EL (cell line): ENCODE data around the gene USP46.

Experiments
- DNase-seq: peaks from one replicate; pipeline ENCODE4 v3.0.0-alpha.2; 2016

USP46 gene

DNA sequence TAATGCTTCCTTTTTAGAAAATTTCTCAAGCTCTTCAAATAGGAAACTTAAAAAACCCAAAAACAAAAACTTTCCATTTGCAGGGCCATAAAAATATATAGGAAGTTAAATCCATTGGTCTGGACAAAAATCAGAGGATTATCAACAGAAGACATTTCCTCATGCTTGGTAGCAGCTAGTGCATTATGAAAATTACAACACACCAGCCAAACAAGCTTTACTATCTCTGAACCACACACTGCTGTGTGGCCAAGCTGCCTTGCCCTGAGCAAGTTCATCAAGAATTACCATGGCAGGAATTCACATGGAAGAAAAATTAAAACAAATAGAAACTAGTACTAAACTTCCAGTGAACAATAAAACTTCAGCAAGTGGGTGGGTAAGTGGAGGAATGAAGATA lies 3.6 kb downstream of the USP46 start:
- DNase-seq = no peak

DNA sequence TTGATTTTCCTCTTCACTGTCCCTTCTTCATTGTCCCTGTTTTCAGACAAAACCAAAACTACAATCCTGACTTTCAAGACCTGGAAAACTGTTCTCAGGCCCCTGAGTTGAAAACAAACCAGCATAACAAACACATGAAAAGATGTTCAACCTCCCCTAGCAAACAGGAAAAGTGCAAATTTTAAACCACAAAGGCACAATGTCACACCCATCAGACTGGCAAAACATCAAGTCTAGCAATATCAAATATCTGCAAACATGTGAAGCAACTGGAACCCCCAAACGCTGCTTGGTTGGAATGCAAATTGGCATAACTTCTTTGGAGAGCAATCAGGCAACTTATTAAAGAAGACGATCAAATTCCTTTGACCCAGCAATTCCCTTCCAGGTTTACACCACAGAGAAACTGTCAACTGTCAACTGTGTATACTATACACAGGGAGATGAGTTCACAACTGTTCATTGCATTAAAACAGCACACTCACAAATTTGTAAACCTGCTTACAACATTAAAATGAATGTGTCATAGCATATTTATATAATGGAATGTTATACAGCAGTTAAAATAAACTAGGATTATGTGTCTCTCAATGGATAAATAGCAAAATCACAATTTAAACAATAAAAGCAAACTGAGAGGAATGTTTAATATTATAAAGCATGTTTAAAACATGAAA lies 7.0 kb downstream of the USP46 start:
- no peak for DNase-seq

DNA sequence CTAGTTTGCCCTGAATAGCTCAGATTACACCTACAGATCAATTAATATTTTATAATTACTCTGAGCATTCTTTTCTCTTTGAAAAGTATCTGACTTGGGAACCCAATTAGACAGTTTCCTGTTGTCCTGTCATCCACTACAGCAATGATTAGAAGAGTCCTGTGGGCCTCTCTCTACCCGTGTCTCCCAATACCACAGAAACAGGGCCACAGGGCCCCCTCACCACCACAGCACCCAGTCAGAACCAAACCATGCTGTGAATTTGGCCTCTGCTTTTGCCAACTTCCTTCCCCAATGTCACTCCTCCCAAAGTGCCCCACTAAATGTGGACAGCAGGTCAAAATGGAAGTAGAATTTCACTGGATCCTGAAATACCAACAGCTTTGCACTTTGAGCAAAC lies 10.3 kb downstream of the USP46 start:
- DNase-seq = no peak

DNA sequence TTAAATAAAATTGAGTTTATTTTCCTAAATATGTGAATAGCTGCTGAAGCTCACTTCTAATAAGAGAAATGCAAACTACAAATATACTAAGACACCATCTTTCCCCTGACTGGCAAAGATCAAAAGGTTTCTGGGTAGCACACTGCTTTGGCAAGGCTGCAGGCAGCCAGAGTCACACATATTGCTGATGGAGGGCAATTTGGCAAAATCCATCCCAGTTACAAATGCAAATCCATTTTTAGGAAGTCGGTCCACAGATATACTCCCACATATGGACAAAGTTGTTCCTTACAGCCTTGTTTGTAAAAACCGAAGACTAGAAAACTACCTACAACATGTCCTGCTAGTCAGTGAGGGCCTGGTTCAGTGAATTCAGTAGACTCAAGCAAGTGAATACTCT lies 12.4 kb downstream of the USP46 start:
- DNase-seq = no peak

DNA sequence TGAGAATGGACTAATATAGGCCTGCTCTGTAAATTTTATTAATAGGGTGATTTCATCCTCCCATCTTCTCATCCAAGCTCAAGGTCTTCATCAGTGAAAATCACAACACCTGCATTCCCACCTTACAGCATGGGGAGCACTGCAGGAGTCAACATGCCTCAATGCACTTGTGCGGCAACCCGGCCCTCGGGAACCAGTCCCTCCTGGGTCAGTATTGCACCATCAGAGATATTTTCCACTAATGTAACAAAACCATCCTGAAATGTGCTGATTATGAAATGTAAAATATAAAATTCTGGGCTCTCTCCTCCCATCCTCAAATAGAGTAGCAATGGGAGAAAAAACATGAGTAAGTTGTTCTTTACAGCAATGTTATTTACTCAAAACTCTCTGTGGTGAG lies 13.0 kb downstream of the USP46 start:
- DNase-seq = no peak

DNA sequence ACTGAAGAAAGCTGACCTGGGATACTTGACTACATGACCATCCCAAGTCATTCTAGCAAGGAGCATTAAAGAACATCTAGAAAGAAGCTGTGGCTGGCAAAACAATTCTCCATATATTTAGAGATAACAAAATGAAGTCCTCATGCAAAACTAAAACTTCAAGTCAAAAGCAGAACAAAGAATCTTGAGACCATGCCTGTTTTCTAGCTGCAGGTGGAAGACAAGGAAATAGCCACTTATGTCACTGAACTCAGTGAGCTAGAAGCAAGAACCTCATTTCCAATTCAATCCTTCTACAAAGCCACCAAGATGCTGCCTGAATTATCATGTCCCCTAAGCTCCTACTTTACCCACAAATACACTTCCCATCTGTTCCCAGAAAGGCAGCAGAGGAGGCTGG lies 13.8 kb downstream of the USP46 start:
- DNase-seq = no peak

DNA sequence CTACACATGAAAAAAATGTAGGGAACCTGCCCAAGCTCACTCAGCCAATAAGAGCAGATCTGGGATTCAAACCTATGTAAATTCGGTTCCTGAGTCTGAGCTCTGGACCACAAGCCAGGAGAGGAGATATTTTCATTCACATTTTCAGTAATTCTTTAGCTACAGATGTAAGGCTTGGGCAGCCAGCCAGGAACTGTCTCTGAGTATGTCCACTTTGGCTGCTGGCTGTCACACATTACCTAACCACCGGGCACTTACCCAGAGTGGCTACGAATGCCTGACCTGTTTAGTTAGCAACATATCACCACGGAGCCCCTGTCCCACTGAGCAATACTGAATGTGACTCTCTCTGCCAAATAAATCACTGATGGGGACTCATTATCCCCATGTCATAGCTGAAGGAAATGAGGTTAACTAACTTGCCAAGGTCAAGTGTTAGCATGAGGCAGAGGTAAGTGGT lies 15.3 kb downstream of the USP46 start:
- peak; percentile 43 for DNase-seq

DNA sequence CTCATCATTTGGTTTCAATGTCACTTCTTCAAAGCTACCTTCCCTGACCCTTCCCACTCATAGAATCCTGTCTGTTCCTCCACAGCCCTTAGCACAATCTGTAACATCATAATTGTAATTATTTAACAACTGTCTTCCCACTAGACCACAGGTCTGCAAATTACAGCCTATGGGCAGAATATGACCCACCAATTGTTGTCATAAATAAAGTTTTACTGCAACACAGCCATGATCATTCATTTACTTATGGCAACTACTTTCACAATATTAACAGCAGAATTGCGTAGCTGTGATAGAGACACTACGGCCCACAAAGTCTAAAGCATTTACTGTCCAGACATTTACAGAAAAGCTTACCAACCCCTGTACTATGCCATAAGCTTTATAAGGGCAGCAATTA lies 15.9 kb downstream of the USP46 start:
- DNase-seq = no peak

DNA sequence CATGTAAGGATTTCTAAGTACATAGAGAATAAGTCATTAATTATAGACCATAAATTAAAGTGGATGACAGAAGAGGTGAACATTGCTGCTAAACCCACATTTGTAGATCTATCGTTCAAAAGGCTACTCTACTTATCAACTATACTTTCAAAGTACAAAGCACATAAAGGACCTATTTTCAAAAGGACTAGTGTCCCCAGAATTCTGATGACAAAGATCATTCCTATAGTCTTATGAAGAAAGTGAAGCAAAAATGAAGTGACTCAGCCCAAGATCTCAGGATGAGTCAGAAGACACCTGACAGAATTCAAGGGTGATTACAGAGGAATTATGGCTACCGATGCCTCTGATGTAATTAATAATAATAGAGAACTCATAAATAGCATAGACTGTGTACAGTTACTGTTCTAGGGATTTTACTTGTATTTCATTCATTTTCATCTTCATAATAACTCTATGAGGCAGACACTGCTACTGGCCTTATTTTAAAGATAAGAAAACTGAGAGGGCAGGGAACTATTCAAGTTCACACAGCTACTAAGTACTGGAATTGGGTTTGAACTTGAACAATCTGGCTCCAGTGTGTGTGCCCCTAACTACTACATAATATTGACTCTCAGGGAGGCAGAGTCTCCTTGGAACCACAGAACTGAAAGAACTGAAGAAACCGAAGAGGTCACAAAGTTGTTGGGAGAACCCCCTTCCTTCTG lies 17.1 kb downstream of the USP46 start:
- DNase-seq = peak; percentile 55

DNA sequence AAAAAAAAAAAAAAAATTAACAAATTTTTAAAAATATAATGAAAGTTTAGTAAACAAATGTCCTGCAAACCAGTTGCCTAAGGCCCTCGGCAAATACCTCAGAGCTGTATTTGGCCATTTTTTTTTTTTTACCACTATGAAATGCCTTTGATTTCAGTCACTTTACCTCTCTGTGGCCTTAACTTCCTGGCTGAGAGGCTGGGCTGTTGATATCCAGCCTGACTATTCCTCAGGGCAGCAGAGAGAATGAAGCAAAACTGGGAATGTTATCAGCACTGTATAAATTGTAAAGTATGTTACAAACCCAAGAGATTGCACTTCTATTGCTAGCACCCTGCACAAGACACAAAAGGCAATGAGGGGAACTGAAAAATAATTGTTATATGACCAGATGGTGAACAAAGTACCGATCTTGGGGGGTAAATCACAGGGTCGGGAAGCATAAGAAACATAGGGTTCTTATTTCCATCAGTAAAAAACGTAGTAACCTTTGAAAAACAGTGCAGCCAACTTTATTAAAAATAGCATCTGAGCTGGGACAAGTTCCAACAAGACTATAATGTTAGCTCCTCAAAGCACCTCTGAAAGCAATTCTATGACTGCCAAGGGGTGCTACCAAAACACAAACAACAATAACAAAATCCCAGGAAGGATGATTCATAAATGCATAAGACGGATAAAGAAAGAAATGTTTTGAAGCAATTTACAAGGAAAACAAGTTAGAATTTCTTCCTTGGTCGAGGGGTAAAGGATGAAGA lies 18.1 kb downstream of the USP46 start:
- peak; percentile 43 for DNase-seq

DNA sequence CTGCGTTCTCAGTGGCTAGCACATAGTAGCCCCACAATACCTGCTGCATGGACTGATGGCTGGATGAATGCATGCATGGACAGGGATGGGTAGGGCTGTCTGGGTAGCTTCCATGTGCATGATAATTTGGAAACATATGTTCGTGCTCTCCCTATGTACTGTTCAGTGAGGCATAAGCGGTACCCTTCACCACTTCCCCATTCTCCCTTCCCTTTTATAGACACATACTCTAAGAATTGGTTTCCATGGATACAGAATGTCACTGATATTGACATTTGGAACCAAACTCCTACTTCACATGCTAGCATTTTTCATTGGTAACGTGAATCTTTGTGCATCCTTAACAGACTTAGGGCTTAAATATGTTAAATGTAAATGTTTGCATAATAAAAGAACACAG lies 20.4 kb downstream of the USP46 start:
- no peak for DNase-seq

DNA sequence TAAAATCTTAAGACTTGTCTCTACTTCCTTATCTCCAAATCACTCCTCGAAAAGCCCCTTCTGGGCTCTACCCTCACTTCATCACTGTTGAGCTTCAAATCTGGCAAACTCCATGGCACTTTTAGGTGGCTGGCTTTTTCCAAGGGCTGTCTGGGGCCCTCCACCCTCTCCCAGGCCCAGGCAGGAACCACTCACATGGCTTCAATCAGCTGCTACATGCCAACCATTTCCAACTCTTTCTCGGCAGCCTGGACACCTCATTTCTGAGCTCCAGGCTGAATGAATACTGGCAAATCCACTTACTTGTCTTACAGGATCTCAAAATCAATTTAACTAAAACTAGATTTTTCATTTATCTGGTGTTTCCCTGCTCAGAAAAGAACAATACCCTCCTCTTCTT lies 22.0 kb downstream of the USP46 start:
- no peak for DNase-seq

DNA sequence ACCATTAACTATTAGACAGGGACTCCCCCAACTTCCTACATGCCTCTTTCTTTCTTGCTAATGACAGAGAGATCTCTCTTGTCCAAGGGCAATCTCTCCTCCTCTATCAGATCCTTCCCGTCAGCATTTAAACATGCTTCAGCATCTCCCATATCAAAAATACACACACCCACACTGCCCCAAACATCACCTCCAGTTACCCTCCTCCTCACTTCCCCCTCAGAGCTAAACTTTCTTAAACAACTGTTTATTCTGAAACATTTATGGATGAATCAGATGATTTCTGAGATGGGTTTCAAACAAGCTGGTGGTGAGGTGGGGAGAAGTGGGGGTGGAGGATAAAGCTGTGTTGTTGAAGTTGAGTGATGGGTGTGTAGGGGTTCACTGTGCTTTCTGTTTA lies 23.5 kb downstream of the USP46 start:
- DNase-seq = no peak

DNA sequence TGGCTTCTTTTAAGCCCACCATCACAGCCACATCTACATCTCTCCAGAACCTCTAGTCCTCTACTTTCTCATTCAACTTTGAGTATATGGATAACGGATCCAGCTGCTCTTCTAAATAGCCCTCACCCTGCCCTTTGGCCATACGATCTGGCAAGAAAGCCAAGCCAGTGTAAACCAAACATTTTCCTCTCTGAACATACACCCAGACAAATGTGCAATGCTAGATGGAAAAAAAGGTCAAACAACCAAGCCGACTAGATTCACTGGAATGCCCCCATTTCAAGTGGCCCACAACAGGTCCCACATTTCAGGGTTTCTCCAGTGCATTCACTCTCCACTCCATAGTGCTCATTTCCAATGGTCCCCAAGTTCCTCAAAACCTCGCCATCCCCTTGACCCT lies 24.0 kb downstream of the USP46 start:
- DNase-seq = no peak

DNA sequence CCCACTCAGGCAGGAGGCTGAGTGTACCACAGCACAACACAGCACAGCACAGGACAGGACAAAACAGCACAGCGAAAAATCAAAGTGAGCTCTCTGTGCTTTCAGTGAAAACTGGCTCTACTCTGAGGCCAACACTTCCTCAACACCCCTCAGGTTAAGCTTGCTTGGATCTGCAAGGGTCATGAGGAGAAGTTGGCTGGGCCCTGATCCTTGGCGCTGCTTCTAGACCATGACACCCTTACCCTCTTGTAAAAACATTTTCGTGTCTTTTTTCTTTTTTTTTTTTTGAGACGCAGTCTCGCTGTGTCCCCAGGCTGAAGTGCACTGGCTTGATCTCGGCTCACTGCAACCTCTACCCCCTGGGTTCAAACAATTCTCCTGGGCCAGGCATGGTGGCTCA lies 25.3 kb downstream of the USP46 start:
- no peak for DNase-seq

DNA sequence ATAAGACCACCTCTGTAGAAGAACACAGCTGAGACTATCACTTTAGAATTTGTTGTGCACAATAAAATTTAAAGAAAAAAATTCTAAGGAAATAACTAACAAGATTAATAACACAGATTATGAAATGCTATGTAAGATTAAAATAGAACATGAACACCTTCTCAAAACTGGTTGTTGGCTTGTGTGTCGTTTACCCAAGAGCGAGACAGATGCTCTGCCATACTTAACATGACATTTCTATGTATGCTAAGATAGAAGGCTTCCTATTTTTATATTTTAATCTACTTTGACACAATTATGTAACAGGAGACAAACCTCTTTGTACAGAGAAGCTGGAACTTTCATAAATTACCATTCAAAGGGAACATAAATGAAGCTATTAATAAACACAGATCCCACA lies 30.1 kb downstream of the USP46 start:
- no peak for DNase-seq

DNA sequence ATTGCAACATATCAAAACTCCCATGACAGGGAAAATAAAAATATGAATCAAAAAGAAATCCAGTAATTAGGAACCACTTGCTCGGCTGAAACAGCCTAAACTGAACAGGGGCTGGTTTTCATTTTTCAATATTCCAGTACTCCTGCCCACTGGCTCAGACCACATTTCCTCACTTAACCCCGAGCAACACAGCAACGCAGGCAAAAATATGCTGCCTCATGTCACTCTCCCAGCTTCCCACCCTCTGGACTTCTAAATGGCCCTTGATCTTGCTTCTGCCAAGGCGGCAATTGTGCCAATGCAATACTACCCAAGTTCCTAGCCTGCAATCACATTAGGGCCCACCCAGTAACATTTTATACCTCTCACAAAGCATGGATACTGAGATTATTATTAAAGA lies 30.6 kb downstream of the USP46 start:
- DNase-seq = no peak

DNA sequence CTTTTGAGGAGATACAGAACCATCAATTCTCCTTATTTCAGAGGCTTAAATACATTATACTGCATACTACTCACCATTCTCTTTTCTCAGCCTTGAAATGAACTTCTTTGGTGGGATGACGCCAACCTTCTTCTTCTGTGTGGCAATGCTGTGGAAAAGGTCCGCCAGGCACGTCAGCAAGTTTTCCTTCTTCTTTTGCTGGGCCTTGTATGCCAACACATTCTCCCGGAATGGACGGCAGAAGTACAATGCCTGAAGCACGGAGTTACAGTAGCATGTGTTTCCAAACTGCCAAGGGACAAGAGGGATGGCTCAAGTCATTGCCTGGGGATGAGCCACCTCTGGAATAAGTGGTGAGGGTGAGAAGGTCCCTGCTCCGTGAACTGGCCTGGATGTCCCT lies 31.2 kb downstream of the USP46 start:
- DNase-seq = no peak

DNA sequence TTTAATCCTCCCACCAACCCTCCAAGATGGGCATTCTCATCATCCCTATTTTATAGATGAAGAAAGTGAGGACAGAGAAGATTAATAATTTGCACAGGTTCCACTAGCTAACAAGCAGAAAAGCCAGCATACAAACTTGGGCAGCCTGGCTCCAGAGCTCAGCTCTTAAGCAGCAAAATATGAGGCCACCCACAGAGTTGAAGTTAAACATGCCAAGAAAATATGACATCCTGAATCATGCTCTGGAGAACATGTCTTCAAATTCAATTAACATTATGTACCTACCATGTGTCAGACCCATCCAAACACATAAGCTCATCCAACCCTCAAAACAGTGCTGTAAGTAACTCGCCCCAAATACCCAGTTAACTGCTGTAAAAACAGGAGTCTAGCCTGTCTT lies 33.9 kb downstream of the USP46 start:
- DNase-seq = no peak

DNA sequence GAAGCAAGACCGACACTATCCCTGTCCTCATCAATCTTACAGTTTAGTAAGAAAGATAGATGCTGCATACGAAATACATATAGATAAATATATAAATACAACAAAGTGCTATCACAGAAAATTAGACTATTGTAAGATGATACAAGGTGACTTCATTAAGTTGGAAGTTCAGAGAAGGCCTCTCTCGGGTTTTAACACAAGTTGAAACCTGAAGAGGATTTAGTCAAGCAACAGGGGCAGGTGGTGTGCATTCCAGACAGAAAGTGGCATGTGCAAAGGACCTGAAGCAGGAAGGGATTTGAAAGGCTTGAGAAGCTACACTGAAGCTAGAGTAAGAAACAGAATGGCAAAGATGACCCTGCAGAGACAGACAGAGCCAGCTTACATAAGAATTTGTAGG lies 36.5 kb downstream of the USP46 start:
- no peak for DNase-seq

DNA sequence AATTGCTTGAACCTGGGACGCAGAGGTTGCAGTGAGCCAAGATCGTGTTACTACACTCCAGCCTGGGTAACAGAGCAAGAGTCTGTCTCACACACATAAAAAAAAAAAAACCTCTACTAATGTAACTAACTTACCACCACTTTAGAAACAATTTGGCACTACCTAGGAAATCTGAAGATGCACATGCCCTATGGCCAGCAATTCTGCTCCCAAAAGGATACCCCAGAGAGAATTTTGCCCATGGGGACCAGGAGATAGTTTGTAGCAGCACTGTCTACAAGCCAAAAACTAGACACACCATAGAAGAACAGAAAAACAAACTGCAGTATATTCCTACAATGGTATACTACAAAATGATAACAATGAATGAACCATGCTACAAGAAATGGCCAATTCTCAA lies 37.5 kb downstream of the USP46 start:
- no peak for DNase-seq

DNA sequence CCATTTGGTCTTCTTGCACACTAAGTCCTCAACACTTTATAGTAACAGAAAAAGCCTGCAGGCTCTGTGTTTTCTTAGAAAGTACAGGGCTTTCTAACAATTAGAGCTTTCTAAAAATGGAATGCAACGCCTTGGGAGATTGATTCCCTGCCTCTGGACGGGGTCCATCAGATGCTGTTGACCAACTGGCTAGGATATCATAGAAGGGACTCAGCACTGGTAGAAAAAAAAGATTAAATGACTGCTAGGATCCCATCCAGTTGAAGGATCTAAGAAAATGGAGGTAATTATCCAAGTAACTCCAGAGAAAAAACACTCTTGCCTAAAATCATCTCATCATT lies 39.5 kb downstream of the USP46 start:
- DNase-seq = no peak

DNA sequence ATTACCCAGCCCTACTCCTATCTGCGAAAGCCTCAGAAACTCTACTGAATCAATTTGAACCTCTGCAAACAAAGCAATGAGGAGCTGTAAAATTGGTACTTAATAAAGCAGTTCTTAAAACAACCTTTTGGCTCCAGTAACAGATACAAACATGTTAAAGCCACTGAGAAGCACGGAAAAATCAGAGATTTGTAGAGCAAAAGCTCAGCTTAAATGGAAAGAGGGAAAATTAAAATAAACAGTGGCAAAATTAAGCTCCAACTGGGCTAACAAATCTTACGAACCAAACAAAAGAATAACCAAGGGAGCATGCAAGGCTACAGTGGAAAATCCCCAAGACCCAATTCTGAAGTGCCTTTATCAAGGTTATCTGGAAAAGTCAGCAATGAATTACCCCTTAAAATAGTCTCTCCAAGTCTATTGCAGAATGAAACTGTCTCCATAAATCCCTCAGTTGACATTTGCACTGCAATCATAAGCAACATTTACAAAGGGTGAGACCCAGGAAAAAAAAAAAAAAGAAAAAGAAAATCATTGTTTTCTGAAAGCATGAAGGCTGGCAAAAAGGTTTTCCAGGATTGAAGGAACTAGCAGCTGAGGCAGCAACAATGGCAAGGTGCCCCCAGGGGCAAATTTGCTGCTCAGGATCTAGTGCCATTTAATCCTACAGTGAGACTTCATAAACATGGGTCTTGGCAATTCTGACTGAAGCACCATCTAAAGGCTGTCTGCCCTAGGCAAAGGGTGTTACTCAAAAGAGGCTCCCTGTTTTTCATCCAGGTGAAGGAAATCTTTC lies 40.1 kb downstream of the USP46 start:
- DNase-seq = no peak
